HepG2 (cell line): Measurements from ENCODE around the gene PPOX. TPM values are rescaled to one million over a fixed set of nuclear protein-coding genes. Genes with fewer than 3 reads are reported as not detected.

ENCODE experiments used
- ATAC-seq: fragments of 200-7000 bp; cut with Tn5 transposase; 3 replicates; pipeline ENCODE4 v1.9.1; 2020; ENCODE audit warnings: mild to moderate bottlenecking, moderate library complexity
- BruUV-seq: library from RNA; stranded (reverse); fragments of 400-500 nt; replicated peaks from 2 replicates; lab custom pipeline; 2021; lab: Mats Ljungman, UMichigan
- CTCF ChIA-PET: fragments of 300-600 bp; formaldehyde crosslinking; extraction: SDS; loops from one replicate; lab custom pipeline; 2021; ENCODE audit warnings: low total read pairs, inconsistent platforms, low intra/inter-chr PET ratio; lab: Yijun Ruan, JAX
- POLR2A ChIA-PET: fragments of 350-600 bp; sonication (Branson Sonifier 250); formaldehyde crosslinking; loops from one replicate; lab custom pipeline; 2020; ENCODE audit warnings: antibody characterized with exemption, inconsistent platforms; lab: Yijun Ruan, JAX
- DNase-seq: peaks from one replicate; pipeline ENCODE4 v3.0.0-alpha.2; 2015; ENCODE audit warnings: low spot score
- FAIRE-seq: peaks from 3 replicates; lab custom pipeline; 2011; peaks lifted over from hg19 to GRCh38; lab: Jason Lieb, UNC
- H2AFZ ChIP-seq: one replicate; pipeline ENCODE4 v1.6.1; 2011; ENCODE audit warnings: low read length, inconsistent platforms
- H3K27ac ChIP-seq: fragments of 300-600 bp; 3 replicates; pipeline ENCODE4 v1.8.0; 2011; ENCODE audit warnings: mixed run types, mild to moderate bottlenecking, mixed read lengths, low read length, inconsistent platforms; ENCODE audit not compliant: insufficient read depth; ENCODE audit errors: extremely low read length
- H3K27me3 ChIP-seq, 2 experiments: fragments of 200-600 bp in 1 of 2; 2 replicates in 1 of 2; 3 replicates in 1 of 2; pipeline versions ENCODE4 v1.6.0 to v1.8.0; 2011; ENCODE audit warnings: low read length in 2 of 2, mild to moderate bottlenecking in 2 of 2, moderate library complexity in 2 of 2, inconsistent platforms in 1 of 2; ENCODE audit not compliant: insufficient read depth in 2 of 2, control insufficient read depth in 1 of 2
- H3K36me3 ChIP-seq, 2 experiments: fragments of 200-600 bp in 1 of 2; replicated peaks in 1 of 2; 2 replicates in 1 of 2; 3 replicates in 1 of 2; pipeline versions ENCODE4 v1.5.1 to v1.8.0; 2011; ENCODE audit warnings: low read length in 2 of 2, inconsistent platforms in 1 of 2; ENCODE audit not compliant: insufficient read depth in 2 of 2, control insufficient read depth in 1 of 2
- H3K4me1 ChIP-seq: 2 replicates; pipeline ENCODE4 v1.5.1; 2012; ENCODE audit warnings: low read length, inconsistent platforms; ENCODE audit not compliant: insufficient read depth
- H3K4me2 ChIP-seq: 2 replicates; pipeline ENCODE4 v1.6.0; 2011; ENCODE audit warnings: low read depth, low read length, inconsistent platforms
- H3K4me3 ChIP-seq, 3 experiments: fragments of 200-600 bp in 1 of 3; sonication (generic), shearing (Covaris generic) in 1 of 3; replicated peaks in 1 of 3; 2 replicates each; pipeline ENCODE4 v1.5.1; 2011 to 2016; ENCODE audit warnings: low read length in 3 of 3, inconsistent platforms in 2 of 3, low read depth in 2 of 3, mild to moderate bottlenecking in 2 of 3, control low read depth in 1 of 3, mixed read lengths in 1 of 3; ENCODE audit not compliant: insufficient read depth in 1 of 3
- H3K79me2 ChIP-seq: one replicate; pipeline ENCODE4 v1.6.1; 2011; ENCODE audit warnings: low read length, inconsistent platforms; ENCODE audit not compliant: insufficient read depth
- H3K9ac ChIP-seq: 2 replicates; pipeline ENCODE4 v1.6.0; 2011; ENCODE audit warnings: mild to moderate bottlenecking, low read depth, low read length, inconsistent platforms; ENCODE audit not compliant: insufficient read depth
- H3K9me3 ChIP-seq: 2 replicates; pipeline ENCODE4 v1.5.1; 2012; ENCODE audit warnings: mild to moderate bottlenecking, low read length
- H4K20me1 ChIP-seq: 2 replicates; pipeline ENCODE4 v1.6.0; 2011; ENCODE audit warnings: inconsistent platforms, mild to moderate bottlenecking, low read length, moderate library complexity; ENCODE audit not compliant: insufficient read depth
- GABPB1 ChIP-seq: IDR thresholded peaks from 2 replicates; pipeline ENCODE4 v1.6.1; 2016; ENCODE audit warnings: mild to moderate bottlenecking, missing genetic modification reagents, moderate library complexity, missing compliant biosample characterization
- HHEX ChIP-seq: IDR thresholded peaks from 2 replicates; pipeline ENCODE4 v1.6.1; 2016; ENCODE audit warnings: control low read depth
- KDM5B ChIP-seq: sonication (generic); formaldehyde crosslinking; IDR thresholded peaks from 2 replicates; pipeline ENCODE4 v1.4.0; 2020; ENCODE audit warnings: missing genetic modification reagents, mild to moderate bottlenecking, borderline replicate concordance
- MYPOP ChIP-seq: sonication (generic); formaldehyde crosslinking; IDR thresholded peaks from 2 replicates; pipeline ENCODE4 v1.8.1; 2023; ENCODE audit warnings: mild to moderate bottlenecking, moderate library complexity, missing genetic modification reagents
- NFRKB ChIP-seq: fragments of 450-650 bp; IDR thresholded peaks from 2 replicates; pipeline ENCODE4 v1.6.1; 2017
- PRPF4 ChIP-seq: fragments of 200-400 bp; formaldehyde crosslinking; IDR thresholded peaks from 2 replicates; pipeline ENCODE4 v1.6.1; 2016; ENCODE audit warnings: low read length, low read depth; ENCODE audit not compliant: poor library complexity, severe bottlenecking
- SP1 ChIP-seq, 2 experiments: fragments of 450-650 bp in 1 of 2; sonication (generic) in 1 of 2; formaldehyde crosslinking in 1 of 2; IDR thresholded peaks; 2 replicates each; pipeline versions ENCODE4 v1.4.0 to v1.6.1; 2016 to 2020; ENCODE audit warnings: missing genetic modification reagents in 1 of 2
- TBX3 ChIP-seq: fragments of 450-650 bp; IDR thresholded peaks from 2 replicates; pipeline ENCODE4 v1.6.1; 2017; ENCODE audit warnings: antibody characterized with exemption, mild to moderate bottlenecking, inconsistent platforms, borderline replicate concordance
- ZFP36 ChIP-seq: fragments of 150-350 bp; IDR thresholded peaks from 2 replicates; pipeline ENCODE4 v1.6.1; 2018; ENCODE audit warnings: borderline replicate concordance, low read length, low read depth; ENCODE audit not compliant: partially characterized antibody
- ZNF282 ChIP-seq: fragments of 450-650 bp; IDR thresholded peaks from 2 replicates; pipeline ENCODE4 v1.6.1; 2018; ENCODE audit not compliant: partially characterized antibody
- ZNF30 ChIP-seq: sonication (generic); formaldehyde crosslinking; IDR thresholded peaks from 2 replicates; pipeline ENCODE4 v1.5.0; 2020; ENCODE audit warnings: mild to moderate bottlenecking, missing genetic modification reagents
- ZNF343 ChIP-seq: sonication (generic); formaldehyde crosslinking; IDR thresholded peaks from 2 replicates; pipeline ENCODE4 v1.4.0; 2020; ENCODE audit warnings: mild to moderate bottlenecking, missing genetic modification reagents
- ZNF501 ChIP-seq: sonication (generic); formaldehyde crosslinking; IDR thresholded peaks from 2 replicates; pipeline ENCODE4 v1.5.1; 2020; ENCODE audit warnings: mild to moderate bottlenecking, moderate library complexity, missing genetic modification reagents
- ZNF768 ChIP-seq: sonication (generic); formaldehyde crosslinking; IDR thresholded peaks from 2 replicates; pipeline ENCODE4 v1.4.0; 2020; ENCODE audit warnings: missing genetic modification reagents
- WGBS: methylation state at CpG from one replicate; pipeline ENCODE4 v1.1.6; 2017; ENCODE audit warnings: low lambda C conversion rate; 5-methylcytosine and 5-hydroxymethylcytosine counted together
- in situ Hi-C: cut with HindIII; loops from 2 replicates; pipeline ENCODE4 v1.10.0; 2017; ENCODE audit warnings: low pct_unique_long_range_greater_than_20kb; ENCODE audit not compliant: extremely low pct_ligation_motif_present
- intact Hi-C: fragments of 100-400 bp; cut with micrococcal nuclease; formaldehyde crosslinking; loops from one replicate; pipeline ENCODE4 v1.10.0; 2022; ENCODE audit not compliant: unreplicated experiment
- polyA plus RNA-seq, 8 experiments: library from polyadenylated mRNA; depleted of rRNA in 3 of 8; stranded (reverse) in 7 of 8; unstranded in 1 of 8; fragments of >200 nt; fragmentation: Illumina TruSeq in 4 of 8; extraction: Trizol in 4 of 8; gene quantifications; 2 replicates each; pipeline versions ENCODE4 v1.2.1 to v1.2.3, GENCODE V29; 2011 to 2016; ENCODE audit warnings: low read depth in 4 of 8, missing spikeins in 1 of 8, mixed read lengths in 1 of 8; ENCODE audit not compliant: insufficient read depth in 1 of 8
- total RNA-seq, 5 experiments: library from RNA; depleted of rRNA; stranded (reverse); fragments of >200 nt; fragmentation: Illumina TruSeq; extraction: Trizol; gene quantifications; 2 replicates each; pipeline ENCODE4 v1.2.3, GENCODE V29; 2016; ENCODE audit warnings: low read depth in 1 of 5

PPOX gene
- total and polyA plus RNA-seq, 2 of the 13 experiments (the other 11 are each of a cell fraction or from before 2014, with no cell fraction given), result 15.5 to 27.7 TPM

GRCh38 chr1:161172776-161173376 lies 6.7 kb downstream of the PPOX start (continued):
- TF ChIP-seq MYPOP (no peak), NFRKB (no peak), PRPF4 (no peak), ZNF768 (CRISPR knock-in tag) (no peak), ZNF282 (no peak), TBX3 (no peak), ZNF30 (no peak), ZNF501 (no peak)

GRCh38 chr1:161173711-161174110 lies 7.5 kb downstream of the PPOX start:
- CTCF ChIA-PET, result no interaction called here
- H3K4me2 ChIP-seq, result no peak overlapping the region
- ATAC-seq, result no peak

More at GRCh38 chr1:161173711-161174110, 7.5 kb downstream of the PPOX start:
- Histone ChIP-seq H3K4me1 (peaks cover 19% of the 10 kb centered on the region), H2AFZ (no peak overlapping the region), H3K27me3 (no peaks in the 10 kb centered on the region; a peak in 1 of 5 replicates), H3K9ac (no peak overlapping the region), H3K27ac (no peak overlapping the region)
- in situ Hi-C loops, result no loop called here
- no peak for FAIRE-seq
- TF ChIP-seq SP1 (IDR thresholded peaks at IDR 0.05) (no peak), SP1 (CRISPR knock-in tag; IDR thresholded peaks at IDR 0.05) (no peak), ZNF343 (CRISPR knock-in tag) (no peak), KDM5B (CRISPR knock-in tag) (no peak), GABPB1 (CRISPR knock-in tag) (no peak), HHEX (no peak), ZFP36 (no peak)
- TF ChIP-seq, all 625 proteins: peak for 0
- no TSS peak for BruUV-seq
- H3K4me3 ChIP-seq, result no peak overlapping the region
- no peaks in the 10 kb centered on the region for H3K9me3 ChIP-seq
- DNase-seq, result no peak
- H3K79me2 ChIP-seq, result peaks cover 10% of the 10 kb centered on the region
- intact Hi-C loops, result no loop called here
- WGBS, result 97% methylated on average over 11 of the region's 11 CpGs
- POLR2A ChIA-PET, result no interaction called here
- H4K20me1 ChIP-seq, result no peaks in the 10 kb centered on the region
- peaks cover 11 to 43% of the 10 kb centered on the region in 2 experiments for H3K36me3 ChIP-seq
